ENCODE data around the gene MGAT3. TPM values are rescaled to one million over a fixed set of nuclear protein-coding genes. Genes with fewer than 3 reads are reported as not detected.

MGAT3 gene
- total RNA-seq, 6 donors from 2014 or later, result 5.2 to 45.0 (median 26.0) TPM

DNA sequence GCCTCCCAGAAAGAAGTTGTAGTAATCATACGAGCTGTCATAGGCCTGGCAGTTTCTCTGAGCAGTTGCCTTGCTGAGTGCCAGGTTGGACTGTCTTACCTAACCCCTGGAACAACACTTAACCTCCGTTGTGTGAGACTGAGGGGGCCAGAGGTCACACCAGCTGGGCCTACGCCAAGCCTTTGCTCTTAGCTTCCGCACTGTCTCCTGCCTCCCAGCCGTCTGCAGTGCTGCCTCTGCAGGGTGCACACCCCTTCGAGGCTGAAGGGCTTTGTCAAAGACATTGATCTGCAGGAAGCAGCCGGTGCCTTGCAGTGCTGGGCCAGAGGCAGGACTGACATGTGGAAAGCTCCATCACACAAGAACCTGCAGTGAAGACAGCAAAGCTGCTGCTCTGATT, 40.5 kb upstream of the MGAT3 start:
- Histone ChIP-seq H3K27me3 (no peaks in the 10 kb centered on the region), H3K9me3 (no peaks in the 10 kb centered on the region), H3K27ac (no peak overlapping the region), H3K36me3 (peaks cover 24 to 64% (median 56%) of the 10 kb centered on the region in 4 donors), H3K4me3 (no peak overlapping the region), H3K4me1 (peaks cover 7 to 21% (median 11%) of the 10 kb centered on the region in 4 donors)
- DNase-seq (no peak), ATAC-seq (ENCODE audit: low FRiP score in 2 of 2) (no peak)
- 68 to 78% methylated on average over 5 to 6 of the region's 7 CpGs for WGBS, 2 donors
- TF ChIP-seq EP300 (IDR thresholded peaks at IDR 0.05) (no peak), POLR2A (IDR thresholded peaks at IDR 0.05) (no peak), POLR2AphosphoS5 (IDR thresholded peaks at IDR 0.05) (no peak)

DNA sequence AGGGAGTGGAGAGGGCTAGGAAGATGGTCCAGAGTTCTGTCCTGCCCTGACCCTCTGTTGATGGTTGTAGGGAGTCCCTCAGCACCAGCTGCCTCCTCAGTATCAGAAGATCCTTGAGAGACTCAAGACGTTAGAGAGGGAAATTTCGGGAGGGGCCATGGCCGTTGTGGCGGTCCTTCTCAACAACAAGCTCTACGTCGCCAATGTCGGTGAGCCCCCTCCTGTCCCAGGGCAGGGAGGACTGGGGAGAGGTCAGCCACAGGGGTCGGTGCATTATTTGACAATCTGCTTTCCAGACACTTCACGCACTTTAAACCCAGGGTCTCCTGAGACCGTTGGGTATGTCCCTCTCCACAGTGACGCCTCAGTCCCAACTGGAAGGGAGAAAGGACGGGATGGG, 39.2 kb upstream of the MGAT3 start:
- Histone ChIP-seq H3K27me3 (no peaks in the 10 kb centered on the region), H3K36me3 (peaks cover 29 to 76% (median 65%) of the 10 kb centered on the region in 4 donors), H3K4me1 (peaks cover 0 to 12% (median 3%) of the 10 kb centered on the region in 4 donors), H3K4me3 (no peak overlapping the region), H3K27ac (no peak overlapping the region), H3K9me3 (no peaks in the 10 kb centered on the region)
- DNase-seq (no peak), ATAC-seq (ENCODE audit: low FRiP score in 2 of 2) (no peak)
- TF ChIP-seq, protein P1, sequence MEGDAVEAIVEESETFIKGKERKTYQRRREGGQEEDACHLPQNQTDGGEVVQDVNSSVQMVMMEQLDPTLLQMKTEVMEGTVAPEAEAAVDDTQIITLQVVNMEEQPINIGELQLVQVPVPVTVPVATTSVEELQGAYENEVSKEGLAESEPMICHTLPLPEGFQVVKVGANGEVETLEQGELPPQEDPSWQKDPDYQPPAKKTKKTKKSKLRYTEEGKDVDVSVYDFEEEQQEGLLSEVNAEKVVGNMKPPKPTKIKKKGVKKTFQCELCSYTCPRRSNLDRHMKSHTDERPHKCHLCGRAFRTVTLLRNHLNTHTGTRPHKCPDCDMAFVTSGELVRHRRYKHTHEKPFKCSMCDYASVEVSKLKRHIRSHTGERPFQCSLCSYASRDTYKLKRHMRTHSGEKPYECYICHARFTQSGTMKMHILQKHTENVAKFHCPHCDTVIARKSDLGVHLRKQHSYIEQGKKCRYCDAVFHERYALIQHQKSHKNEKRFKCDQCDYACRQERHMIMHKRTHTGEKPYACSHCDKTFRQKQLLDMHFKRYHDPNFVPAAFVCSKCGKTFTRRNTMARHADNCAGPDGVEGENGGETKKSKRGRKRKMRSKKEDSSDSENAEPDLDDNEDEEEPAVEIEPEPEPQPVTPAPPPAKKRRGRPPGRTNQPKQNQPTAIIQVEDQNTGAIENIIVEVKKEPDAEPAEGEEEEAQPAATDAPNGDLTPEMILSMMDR (IDR thresholded peaks at IDR 0.05), result no peak
- TF ChIP-seq POLR2AphosphoS5 (IDR thresholded peaks at IDR 0.05) (no peak), EP300 (IDR thresholded peaks at IDR 0.05) (no peak), POLR2A (IDR thresholded peaks at IDR 0.05) (no peak)
- WGBS, 2 donors, result 91 to 96% methylated on average over 12 of the region's 12 CpGs

DNA sequence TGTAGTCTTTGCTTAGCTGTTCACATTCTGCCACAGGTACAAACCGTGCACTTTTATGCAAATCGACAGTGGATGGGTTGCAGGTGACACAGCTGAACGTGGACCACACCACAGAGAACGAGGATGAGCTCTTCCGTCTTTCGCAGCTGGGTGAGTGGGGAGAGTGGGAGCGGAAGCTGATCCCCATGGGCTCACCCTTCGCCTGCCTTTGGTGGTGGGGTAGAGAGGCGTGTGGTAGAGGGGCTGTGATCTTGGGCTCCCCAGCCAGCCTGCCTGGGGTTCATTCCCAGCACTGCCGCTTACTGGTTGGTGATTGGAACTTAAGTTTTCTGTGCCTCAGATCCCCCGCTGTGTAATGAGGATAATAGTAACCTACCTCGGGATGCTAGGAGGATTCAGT, 38.1 kb upstream of the MGAT3 start:
- ATAC-seq (ENCODE audit: low FRiP score in 2 of 2) (no peak), DNase-seq (no peak)
- TF ChIP-seq POLR2A (IDR thresholded peaks at IDR 0.05) (no peak), EP300 (IDR thresholded peaks at IDR 0.05) (no peak), POLR2AphosphoS5 (IDR thresholded peaks at IDR 0.05) (no peak)
- TF ChIP-seq, protein P1 (IDR thresholded peaks at IDR 0.05), result no peak
- Histone ChIP-seq H3K36me3 (peaks cover 29 to 86% (median 70%) of the 10 kb centered on the region in 4 donors), H3K27me3 (no peaks in the 10 kb centered on the region), H3K9me3 (no peaks in the 10 kb centered on the region), H3K27ac (no peak overlapping the region), H3K4me1 (peaks cover 0 to 3% (median 0%) of the 10 kb centered on the region in 4 donors), H3K4me3 (no peak overlapping the region)
- WGBS, 2 donors, result 93 to 97% methylated on average over 8 to 12 of the region's 12 CpGs

DNA sequence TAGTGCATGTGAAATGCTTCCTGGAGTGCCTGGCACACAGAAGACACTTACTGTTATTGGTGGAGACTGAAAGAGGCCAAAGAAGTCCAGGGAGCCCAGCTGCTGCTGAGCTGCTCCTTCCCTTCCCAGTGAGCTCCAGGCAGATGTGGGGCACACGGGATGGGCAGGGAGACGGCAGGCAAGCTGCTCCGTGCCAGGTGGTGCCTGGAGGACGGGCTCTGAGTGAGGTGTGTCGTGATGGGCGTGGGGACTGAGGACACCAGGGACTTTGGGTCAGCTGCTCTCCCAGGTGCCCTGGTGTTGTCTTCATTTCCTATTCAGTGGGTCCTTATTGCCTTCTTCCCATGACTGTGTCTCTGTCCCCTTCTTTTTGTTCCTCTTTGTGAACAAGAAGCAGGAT, 37.7 kb upstream of the MGAT3 start:
- H3K27me3 ChIP-seq, result no peaks in the 10 kb centered on the region
- peaks cover 32 to 89% (median 72%) of the 10 kb centered on the region in 4 donors for H3K36me3 ChIP-seq
- no peaks in the 10 kb centered on the region for H3K4me1 ChIP-seq
- no peak overlapping the region for H3K27ac ChIP-seq
- H3K4me3 ChIP-seq, result no peak overlapping the region
- DNase-seq (no peak), ATAC-seq (ENCODE audit: low FRiP score in 2 of 2) (no peak)
- no peak for TF ChIP-seq EP300 (IDR thresholded peaks at IDR 0.05)
- TF ChIP-seq POLR2AphosphoS5 (IDR thresholded peaks at IDR 0.05), result no peak
- TF ChIP-seq, protein P1 (IDR thresholded peaks at IDR 0.05), result no peak
- TF ChIP-seq POLR2A (IDR thresholded peaks at IDR 0.05), result no peak
- no peaks in the 10 kb centered on the region for H3K9me3 ChIP-seq
- 94 to 98% methylated on average over 6 of the region's 6 CpGs for WGBS, 2 donors

DNA sequence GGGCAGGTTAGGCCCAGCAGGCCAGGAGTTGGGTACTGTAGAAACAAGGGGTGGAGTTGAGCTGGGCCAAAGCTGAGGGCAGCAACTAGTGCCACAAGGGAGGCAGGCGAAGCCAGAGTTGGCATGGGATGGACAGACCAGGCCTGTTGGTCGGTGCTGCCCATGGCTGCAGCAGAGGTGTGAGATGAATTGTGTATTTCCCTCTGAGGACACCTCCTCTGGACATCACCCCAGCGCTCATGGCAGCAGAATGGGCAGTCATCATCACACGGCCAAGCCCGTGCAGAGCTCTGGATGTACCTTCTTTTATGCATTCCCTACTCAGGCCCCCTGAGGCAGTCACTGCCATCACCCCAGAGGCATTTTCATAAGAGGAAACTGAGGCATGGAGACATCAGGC, 36.9 kb upstream of the MGAT3 start:
- Histone ChIP-seq H3K27me3 (no peaks in the 10 kb centered on the region), H3K36me3 (peaks cover 33 to 94% (median 78%) of the 10 kb centered on the region in 4 donors), H3K4me3 (no peak overlapping the region), H3K27ac (no peak overlapping the region), H3K9me3 (no peaks in the 10 kb centered on the region), H3K4me1 (no peaks in the 10 kb centered on the region)
- 94 to 96% methylated on average over 4 to 5 of the region's 5 CpGs for WGBS, 2 donors
- TF ChIP-seq POLR2AphosphoS5 (IDR thresholded peaks at IDR 0.05), result no peak
- TF ChIP-seq, protein P1 (IDR thresholded peaks at IDR 0.05), result no peak
- TF ChIP-seq POLR2A (IDR thresholded peaks at IDR 0.05), result no peak
- no peak for TF ChIP-seq EP300 (IDR thresholded peaks at IDR 0.05)
- no peak for DNase-seq
- no peak for ATAC-seq (ENCODE audit: low FRiP score in 2 of 2)

Measured in upper lobe of left lung (tissue), 6 donors.